WERI-Rb-1 (cell line): ENCODE results near the gene GIGYF2.

ENCODE experiments used
- DNase-seq: peaks from one replicate; pipeline ENCODE4 v3.0.0-alpha.2; 2020
- H3K27ac ChIP-seq: fragments of 250-450 bp; sonication (Bioruptor Pico); 2 replicates; pipeline ENCODE4 v1.5.1; 2020; ENCODE audit warnings: mild to moderate bottlenecking, moderate library complexity
- H3K27me3 ChIP-seq: fragments of 250-450 bp; sonication (Bioruptor Pico); 2 replicates; pipeline ENCODE4 v1.5.1; 2021; ENCODE audit warnings: mild to moderate bottlenecking, low read depth, moderate library complexity; ENCODE audit not compliant: insufficient read depth, severe bottlenecking
- H3K36me3 ChIP-seq: fragments of 250-450 bp; sonication (Bioruptor Pico); 2 replicates; pipeline ENCODE4 v1.5.1; 2020; ENCODE audit warnings: mild to moderate bottlenecking, moderate library complexity
- H3K4me3 ChIP-seq: 2 replicates; pipeline ENCODE4 v1.5.1; 2011; ENCODE audit warnings: low read depth, mild to moderate bottlenecking, control low read depth, low read length
- H3K9me3 ChIP-seq: fragments of 250-450 bp; sonication (Bioruptor Pico); 2 replicates; pipeline ENCODE4 v1.5.1; 2021; ENCODE audit warnings: mild to moderate bottlenecking, moderate library complexity; ENCODE audit not compliant: severe bottlenecking
- TF ChIP-seq, protein P1 (sequence below): IDR thresholded peaks from 2 replicates; pipeline ENCODE4 v1.5.1; 2011; ENCODE audit warnings: low read depth, mild to moderate bottlenecking, control low read depth, inconsistent platforms, low read length

GIGYF2 gene

DNA sequence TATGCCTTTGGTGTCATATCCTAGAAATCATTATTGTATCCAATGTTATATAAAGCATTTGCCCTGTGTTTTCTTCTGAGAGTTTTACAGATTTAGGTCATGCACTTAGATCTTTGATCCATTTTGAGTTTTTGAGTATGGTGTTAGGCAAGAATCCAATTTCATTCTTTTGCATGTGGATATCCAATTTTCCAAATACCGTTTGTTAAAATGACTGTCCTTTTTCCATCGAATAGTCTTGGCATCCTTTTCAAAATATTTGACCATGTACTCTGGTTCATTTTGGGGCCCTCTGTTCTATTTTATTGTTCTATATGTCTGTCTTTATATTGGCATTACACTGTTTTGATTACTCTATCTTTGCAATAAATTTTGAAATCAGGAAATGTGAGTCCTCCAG is 103.0 kb downstream of the GIGYF2 start:
- Histone ChIP-seq H3K27me3 (no peaks in the 10 kb centered on the region), H3K9me3 (no peaks in the 10 kb centered on the region), H3K27ac (no peak overlapping the region), H3K36me3 (peaks cover 41% of the 10 kb centered on the region), H3K4me3 (no peak overlapping the region)
- DNase-seq, result no peak
- TF ChIP-seq, protein P1, sequence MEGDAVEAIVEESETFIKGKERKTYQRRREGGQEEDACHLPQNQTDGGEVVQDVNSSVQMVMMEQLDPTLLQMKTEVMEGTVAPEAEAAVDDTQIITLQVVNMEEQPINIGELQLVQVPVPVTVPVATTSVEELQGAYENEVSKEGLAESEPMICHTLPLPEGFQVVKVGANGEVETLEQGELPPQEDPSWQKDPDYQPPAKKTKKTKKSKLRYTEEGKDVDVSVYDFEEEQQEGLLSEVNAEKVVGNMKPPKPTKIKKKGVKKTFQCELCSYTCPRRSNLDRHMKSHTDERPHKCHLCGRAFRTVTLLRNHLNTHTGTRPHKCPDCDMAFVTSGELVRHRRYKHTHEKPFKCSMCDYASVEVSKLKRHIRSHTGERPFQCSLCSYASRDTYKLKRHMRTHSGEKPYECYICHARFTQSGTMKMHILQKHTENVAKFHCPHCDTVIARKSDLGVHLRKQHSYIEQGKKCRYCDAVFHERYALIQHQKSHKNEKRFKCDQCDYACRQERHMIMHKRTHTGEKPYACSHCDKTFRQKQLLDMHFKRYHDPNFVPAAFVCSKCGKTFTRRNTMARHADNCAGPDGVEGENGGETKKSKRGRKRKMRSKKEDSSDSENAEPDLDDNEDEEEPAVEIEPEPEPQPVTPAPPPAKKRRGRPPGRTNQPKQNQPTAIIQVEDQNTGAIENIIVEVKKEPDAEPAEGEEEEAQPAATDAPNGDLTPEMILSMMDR, result no peak

DNA sequence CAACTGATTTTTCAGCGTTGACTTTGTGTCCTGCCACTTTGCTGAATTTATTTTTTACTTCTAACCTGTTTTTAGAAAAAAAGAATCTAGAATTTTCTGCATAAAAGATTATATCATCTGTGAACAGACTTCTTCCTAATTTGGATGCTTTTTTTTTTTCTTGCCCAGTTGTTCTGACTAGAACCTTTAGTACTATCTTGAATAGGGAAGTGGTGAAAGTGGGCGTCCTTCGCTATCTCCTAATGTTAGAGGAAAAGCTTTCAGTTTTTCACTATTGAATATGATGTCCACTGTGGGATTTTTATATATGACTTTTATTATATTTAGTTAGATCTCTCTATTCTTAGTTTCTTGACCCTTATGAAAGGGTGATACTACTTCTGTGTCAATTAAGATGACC is 105.0 kb downstream of the GIGYF2 start:
- Histone ChIP-seq H3K9me3 (no peaks in the 10 kb centered on the region), H3K27ac (no peak overlapping the region), H3K4me3 (no peak overlapping the region), H3K27me3 (no peaks in the 10 kb centered on the region), H3K36me3 (peaks cover 33% of the 10 kb centered on the region)
- DNase-seq, result no peak
- TF ChIP-seq, protein P1, result no peak

DNA sequence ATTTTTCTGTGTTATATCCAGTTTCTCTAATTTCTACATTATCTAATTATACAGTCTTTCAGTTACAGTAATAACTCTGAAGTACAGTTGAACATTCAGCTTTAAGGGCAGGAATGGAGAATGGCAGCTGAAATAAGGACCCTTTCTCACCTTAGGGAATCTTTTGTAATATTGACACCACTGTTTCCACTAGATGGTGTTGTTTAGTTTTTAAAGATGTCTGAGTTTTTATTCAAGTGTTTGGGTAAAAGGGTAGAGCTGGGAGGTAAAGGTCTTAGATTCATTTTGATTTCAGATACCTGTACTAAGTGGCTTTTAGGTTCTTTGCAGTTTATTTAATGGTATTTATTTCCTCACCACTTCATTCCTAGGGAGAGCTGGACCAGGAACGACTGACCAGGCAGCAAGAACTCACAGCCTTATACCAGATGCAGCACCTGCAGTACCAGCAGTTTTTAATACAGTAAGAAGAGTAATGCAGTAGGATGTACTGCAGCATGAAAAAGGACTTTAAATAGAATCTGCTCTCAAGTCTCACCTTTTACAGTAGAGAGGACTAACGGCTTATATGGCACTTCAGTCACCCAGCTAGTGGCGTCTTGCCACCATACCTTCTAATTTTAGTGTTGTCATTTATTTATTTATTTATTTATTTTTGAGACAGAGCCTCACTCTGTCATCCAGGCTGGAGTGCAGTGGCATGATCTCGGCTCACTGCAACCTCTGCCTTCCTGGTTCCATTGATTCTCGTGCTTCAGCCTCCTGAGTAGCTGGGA is 112.4 kb downstream of the GIGYF2 start:
- no peaks in the 10 kb centered on the region for H3K27me3 ChIP-seq
- H3K36me3 ChIP-seq, result peaks cover 49% of the 10 kb centered on the region
- H3K9me3 ChIP-seq, result no peaks in the 10 kb centered on the region
- H3K27ac ChIP-seq, result no peak overlapping the region
- TF ChIP-seq, protein P1, result no peak
- DNase-seq, result no peak
- H3K4me3 ChIP-seq, result no peak overlapping the region

DNA sequence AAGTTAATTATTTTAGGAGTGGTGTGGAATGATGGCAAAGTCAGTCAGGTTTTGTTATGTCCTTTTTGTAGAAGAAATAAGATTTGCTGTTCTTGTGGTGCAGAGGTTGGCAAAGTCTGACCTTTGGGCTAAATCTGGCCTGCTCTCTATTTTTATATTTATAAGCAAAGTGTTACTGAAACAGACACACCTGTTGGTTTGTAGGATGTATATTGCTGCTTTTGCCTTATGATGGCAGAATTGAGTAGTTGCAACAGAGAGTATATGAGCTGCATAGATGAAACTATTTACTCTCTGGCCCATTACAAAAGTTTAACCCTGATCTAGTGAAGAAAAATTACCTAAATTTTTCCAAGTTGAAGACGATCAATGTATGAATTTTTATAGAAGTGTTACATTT is 113.3 kb downstream of the GIGYF2 start:
- TF ChIP-seq, protein P1, result no peak
- no peaks in the 10 kb centered on the region for H3K9me3 ChIP-seq
- no peak overlapping the region for H3K4me3 ChIP-seq
- H3K27me3 ChIP-seq, result no peaks in the 10 kb centered on the region
- H3K36me3 ChIP-seq, result peaks cover 49% of the 10 kb centered on the region
- no peak for DNase-seq
- no peak overlapping the region for H3K27ac ChIP-seq

DNA sequence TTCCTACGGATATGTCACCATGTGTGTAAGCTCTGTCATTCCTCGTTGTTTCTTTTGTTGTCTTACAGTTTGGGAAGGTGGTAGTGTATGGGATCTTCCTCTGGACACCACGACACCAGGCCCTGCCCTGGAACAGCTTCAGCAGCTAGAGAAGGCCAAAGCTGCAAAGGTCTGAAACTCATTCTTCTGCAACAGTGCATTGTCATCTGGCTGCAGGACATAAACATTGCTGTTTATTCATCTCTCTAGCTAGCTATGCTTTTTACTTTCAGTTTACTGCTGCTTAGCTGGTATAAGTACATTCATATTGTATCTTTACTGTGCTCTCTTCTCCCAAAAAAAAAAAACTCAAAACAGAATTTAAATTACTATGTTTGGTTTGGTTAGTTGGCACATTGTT is 118.4 kb downstream of the GIGYF2 start:
- TF ChIP-seq, protein P1, result no peak
- no peak overlapping the region for H3K4me3 ChIP-seq
- no peak overlapping the region for H3K27ac ChIP-seq
- no peaks in the 10 kb centered on the region for H3K27me3 ChIP-seq
- DNase-seq, result no peak
- no peaks in the 10 kb centered on the region for H3K9me3 ChIP-seq
- peaks cover 52% of the 10 kb centered on the region for H3K36me3 ChIP-seq

DNA sequence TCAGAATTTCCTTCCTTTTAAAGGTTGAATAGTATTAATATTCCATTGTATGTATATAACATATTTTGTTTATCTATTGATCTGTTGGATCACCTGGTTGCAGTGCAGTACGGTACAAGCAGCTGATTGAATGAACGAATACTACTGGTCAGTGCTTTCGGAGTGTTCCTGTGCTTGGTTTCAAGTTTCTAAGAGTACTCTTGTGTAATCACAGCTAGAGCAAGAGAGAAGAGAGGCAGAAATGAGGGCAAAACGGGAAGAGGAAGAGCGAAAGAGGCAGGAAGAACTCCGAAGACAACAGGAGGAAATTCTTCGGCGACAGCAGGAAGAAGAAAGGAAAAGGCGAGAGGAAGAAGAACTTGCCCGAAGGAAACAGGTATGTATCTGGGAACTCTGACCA is 119.5 kb downstream of the GIGYF2 start:
- H3K4me3 ChIP-seq, result no peak overlapping the region
- H3K36me3 ChIP-seq, result peaks cover 60% of the 10 kb centered on the region
- no peak for DNase-seq
- no peak overlapping the region for H3K27ac ChIP-seq
- H3K27me3 ChIP-seq, result no peaks in the 10 kb centered on the region
- TF ChIP-seq, protein P1, result no peak
- H3K9me3 ChIP-seq, result no peaks in the 10 kb centered on the region
